Measurements from ENCODE around the gene RNF183.

DNA sequence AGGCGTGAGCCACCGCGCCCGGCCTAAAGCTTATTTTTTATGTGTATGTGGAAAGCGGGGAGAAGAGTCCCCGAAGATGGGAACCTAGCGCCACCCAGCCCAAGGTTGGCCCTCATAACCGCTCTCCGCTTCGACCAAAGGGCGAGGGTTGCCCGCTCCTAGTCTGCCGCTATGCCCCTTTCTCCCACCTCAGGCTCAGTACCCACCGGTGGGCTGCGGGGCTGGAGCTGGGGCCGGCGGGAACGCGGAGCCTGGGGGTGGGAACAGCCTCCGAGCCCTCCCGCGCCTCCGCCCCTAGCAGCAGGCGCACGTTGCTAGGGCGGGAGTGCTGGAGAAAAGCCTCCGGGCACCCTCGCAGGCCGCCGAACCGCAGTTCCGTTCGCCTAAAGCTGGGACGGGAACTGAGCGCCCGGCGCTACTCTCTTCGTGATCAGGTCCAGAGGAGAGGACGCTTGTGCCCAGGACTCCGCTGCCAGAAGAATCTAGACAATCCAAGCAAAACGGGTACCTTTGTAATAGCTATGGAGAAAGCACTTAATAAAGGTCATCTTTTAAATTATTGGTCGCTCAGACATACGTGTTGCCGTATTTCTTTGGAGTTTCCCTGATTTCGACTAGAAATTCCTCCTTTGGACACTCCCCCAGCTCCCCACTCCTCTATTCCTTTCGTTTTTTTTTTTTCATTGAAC is 37.0 kb upstream of the RNF183 start, which contains the start of gene WDR31:
- TF ChIP-seq, protein P1, sequence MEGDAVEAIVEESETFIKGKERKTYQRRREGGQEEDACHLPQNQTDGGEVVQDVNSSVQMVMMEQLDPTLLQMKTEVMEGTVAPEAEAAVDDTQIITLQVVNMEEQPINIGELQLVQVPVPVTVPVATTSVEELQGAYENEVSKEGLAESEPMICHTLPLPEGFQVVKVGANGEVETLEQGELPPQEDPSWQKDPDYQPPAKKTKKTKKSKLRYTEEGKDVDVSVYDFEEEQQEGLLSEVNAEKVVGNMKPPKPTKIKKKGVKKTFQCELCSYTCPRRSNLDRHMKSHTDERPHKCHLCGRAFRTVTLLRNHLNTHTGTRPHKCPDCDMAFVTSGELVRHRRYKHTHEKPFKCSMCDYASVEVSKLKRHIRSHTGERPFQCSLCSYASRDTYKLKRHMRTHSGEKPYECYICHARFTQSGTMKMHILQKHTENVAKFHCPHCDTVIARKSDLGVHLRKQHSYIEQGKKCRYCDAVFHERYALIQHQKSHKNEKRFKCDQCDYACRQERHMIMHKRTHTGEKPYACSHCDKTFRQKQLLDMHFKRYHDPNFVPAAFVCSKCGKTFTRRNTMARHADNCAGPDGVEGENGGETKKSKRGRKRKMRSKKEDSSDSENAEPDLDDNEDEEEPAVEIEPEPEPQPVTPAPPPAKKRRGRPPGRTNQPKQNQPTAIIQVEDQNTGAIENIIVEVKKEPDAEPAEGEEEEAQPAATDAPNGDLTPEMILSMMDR (IDR thresholded peaks at IDR 0.05), result peak in 1 of 7 experiments; percentile 4
- no peak for TF ChIP-seq EP300 (IDR thresholded peaks at IDR 0.05)

Data from stomach (tissue), 4 donors.